CD14-positive monocyte (primary cell): ENCODE measurements around the gene ADSL. TPM values are rescaled to one million over a fixed set of nuclear protein-coding genes. Genes with fewer than 3 reads are reported as not detected.

Source experiments
- DNase-seq, 3 donors: peaks; one replicate each; pipeline ENCODE4 v3.0.0-alpha.2; 2011 to 2022
- H2AFZ ChIP-seq: 2 replicates; pipeline ENCODE4 v1.6.0; 2012; ENCODE audit warnings: mild to moderate bottlenecking, low read depth, low read length, inconsistent platforms; ENCODE audit not compliant: insufficient read depth, poor library complexity, severe bottlenecking
- H3K27ac ChIP-seq, 2 donors: 1 replicate in 1 of 2; 2 replicates in 1 of 2; pipeline ENCODE4 v1.5.1; 2012 to 2013; ENCODE audit warnings: low read length in 2 of 2, control low read depth in 1 of 2, inconsistent platforms in 1 of 2, low read depth in 1 of 2, mild to moderate bottlenecking in 1 of 2
- H3K27me3 ChIP-seq, 2 donors: one replicate each; pipeline versions ENCODE4 v1.6.0 to v1.6.1; 2011 to 2013; ENCODE audit warnings: low read length in 2 of 2; ENCODE audit not compliant: control insufficient read depth in 2 of 2, insufficient read depth in 2 of 2
- H3K36me3 ChIP-seq, 2 donors: replicated peaks in 1 of 2; 1 replicate in 1 of 2; 2 replicates in 1 of 2; pipeline versions ENCODE4 v1.5.1 to v1.6.1; 2012 to 2013; ENCODE audit warnings: low read length in 2 of 2, control low read depth in 1 of 2, inconsistent platforms in 1 of 2, mild to moderate bottlenecking in 1 of 2; ENCODE audit not compliant: insufficient read depth in 2 of 2, control insufficient read depth in 1 of 2
- H3K4me1 ChIP-seq, 2 donors: 1 replicate in 1 of 2; 2 replicates in 1 of 2; pipeline versions ENCODE4 v1.5.1 to v1.6.1; 2012 to 2013; ENCODE audit warnings: low read length in 2 of 2, control low read depth in 1 of 2, inconsistent platforms in 1 of 2, mild to moderate bottlenecking in 1 of 2, moderate library complexity in 1 of 2; ENCODE audit not compliant: insufficient read depth in 2 of 2, control insufficient read depth in 1 of 2
- H3K4me2 ChIP-seq: replicated peaks from 2 replicates; pipeline ENCODE3; 2012; ENCODE audit warnings: low read length, moderate library complexity, mild to moderate bottlenecking; ENCODE audit not compliant: poor library complexity, severe bottlenecking; ENCODE audit errors: extremely low read depth
- H3K4me3 ChIP-seq, 3 experiments: fragments of 200-600 bp in 1 of 3; sonication (generic) in 1 of 3; replicated peaks in 1 of 3; 1 replicate in 2 of 3; 2 replicates in 1 of 3; pipeline ENCODE4 v1.5.1; 2011 to 2013; ENCODE audit warnings: low read length in 3 of 3, mild to moderate bottlenecking in 3 of 3, control low read depth in 2 of 3, low read depth in 2 of 3, inconsistent platforms in 1 of 3, moderate library complexity in 1 of 3
- H3K79me2 ChIP-seq: 2 replicates; pipeline ENCODE4 v1.6.0; 2012; ENCODE audit warnings: mild to moderate bottlenecking, control low read depth, inconsistent platforms, low read length, moderate library complexity; ENCODE audit not compliant: insufficient read depth
- H3K9ac ChIP-seq: 2 replicates; pipeline ENCODE4 v1.6.0; 2017; ENCODE audit warnings: low read length, mild to moderate bottlenecking; ENCODE audit not compliant: insufficient read depth, poor library complexity, severe bottlenecking
- H3K9me3 ChIP-seq, 2 donors: replicated peaks in 1 of 2; 1 replicate in 1 of 2; 2 replicates in 1 of 2; pipeline versions ENCODE4 v1.5.1 to v1.6.1; 2012 to 2013; ENCODE audit warnings: low read length in 2 of 2, control low read depth in 1 of 2; ENCODE audit not compliant: control insufficient read depth in 1 of 2, insufficient read depth in 1 of 2
- H4K20me1 ChIP-seq: 2 replicates; pipeline ENCODE4 v1.6.0; 2012; ENCODE audit warnings: mild to moderate bottlenecking, low read length, control low read depth, moderate library complexity; ENCODE audit not compliant: insufficient read depth
- H3K27ac Mint-ChIP-seq, 7 donors: one replicate each; pipeline ENCODE4 v1.8.0; 2020; ENCODE audit warnings: mild to moderate bottlenecking in 7 of 7, mixed read lengths in 7 of 7, moderate library complexity in 6 of 7, inconsistent platforms in 2 of 7
- H3K27me3 Mint-ChIP-seq, 3 donors: one replicate each; pipeline ENCODE4 v1.8.0; 2021 to 2022; ENCODE audit warnings: low read depth in 3 of 3, mild to moderate bottlenecking in 3 of 3, mixed read lengths in 3 of 3, moderate library complexity in 3 of 3, inconsistent platforms in 1 of 3
- H3K36me3 Mint-ChIP-seq, 2 donors: one replicate each; pipeline ENCODE4 v1.8.0; 2020; ENCODE audit warnings: mixed read lengths in 2 of 2, inconsistent platforms in 1 of 2, mild to moderate bottlenecking in 1 of 2
- H3K4me1 Mint-ChIP-seq: one replicate; pipeline ENCODE4 v1.8.0; 2020; ENCODE audit warnings: mild to moderate bottlenecking, mixed read lengths
- H3K4me3 Mint-ChIP-seq, 2 donors: one replicate each; pipeline ENCODE4 v1.8.0; 2020; ENCODE audit warnings: mild to moderate bottlenecking in 2 of 2, mixed read lengths in 2 of 2, moderate library complexity in 1 of 2
- H3K9me3 Mint-ChIP-seq, 7 donors: one replicate each; pipeline ENCODE4 v1.8.0; 2020 to 2022; ENCODE audit warnings: mixed read lengths in 7 of 7, mild to moderate bottlenecking in 6 of 7, moderate library complexity in 6 of 7, inconsistent platforms in 2 of 7
- CTCF ChIP-seq: fragments of 200-600 bp; IDR thresholded peaks from one replicate; pipeline ENCODE4 v1.8.0; 2022; ENCODE audit warnings: antibody characterized with exemption, mild to moderate bottlenecking
- WGBS: methylation state at CpG from one replicate; pipeline ENCODE4 v1.1.5; 2013; ENCODE audit warnings: missing lambda C conversion rate; ENCODE audit not compliant: insufficient coverage; 5-methylcytosine and 5-hydroxymethylcytosine counted together
- intact Hi-C, 2 donors: fragments of 100-400 bp; cut with micrococcal nuclease; formaldehyde crosslinking; loops; one replicate each; pipeline versions ENCODE4 v1.15.0 to v1.15.1; 2023
- polyA plus RNA-seq, 3 donors: library from polyadenylated mRNA; depleted of rRNA in 1 of 3; unstranded in 2 of 3; stranded (reverse) in 1 of 3; fragments of 300-500 nt in 2 of 3; fragments of >200 nt in 1 of 3; fragmentation: Illumina TruSeq in 2 of 3; gene quantifications; 1 replicate in 2 of 3; 2 replicates in 1 of 3; pipeline ENCODE4 v1.2.3, GENCODE V29; 2012 to 2021

ADSL gene
- polyA plus RNA-seq, 3 donors, result 56.7 to 82.3 (median 65.1) TPM

DNA sequence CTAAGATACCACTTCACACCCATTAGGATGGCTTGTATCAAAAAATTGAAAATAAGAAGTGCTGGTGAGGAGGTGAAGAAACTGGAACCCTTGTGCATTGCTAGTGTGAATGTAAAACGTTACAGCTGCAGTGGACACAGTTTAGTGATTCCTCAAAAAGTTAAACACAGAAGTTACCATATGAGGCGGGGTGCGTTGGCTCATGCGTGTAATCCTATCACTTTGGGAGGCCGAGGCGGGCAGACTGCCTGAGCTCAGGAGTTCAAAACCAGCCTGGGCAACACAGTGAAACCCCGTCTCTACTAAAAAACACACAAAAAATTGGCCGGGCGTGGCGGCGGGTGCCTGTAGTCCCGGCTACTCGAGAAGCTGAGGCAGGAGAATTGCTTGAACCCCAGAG is 67.6 kb downstream of the ADSL start:
- no peak for TF ChIP-seq CTCF
- no peak overlapping the region for H3K9ac ChIP-seq
- H3K27ac ChIP-seq, result peak overlapping the region in 1 of 2 donors; percentile 77
- Mint-ChIP-seq H3K4me1 (peaks cover 51% of the 10 kb centered on the region), H3K4me3 (no peak overlapping the region), H3K27me3 (no peaks in the 10 kb centered on the region), H3K36me3 (peaks cover 62 to 86% of the 10 kb centered on the region in 2 donors), H3K27ac (peak overlapping the region; percentile 9 to 94 (median 82)), H3K9me3 (no peaks in the 10 kb centered on the region)
- 85% methylated on average over 11 of the region's 13 CpGs for WGBS
- peaks cover 77% of the 10 kb centered on the region for H3K79me2 ChIP-seq
- H4K20me1 ChIP-seq, result peaks cover 99% of the 10 kb centered on the region
- intact Hi-C loops, result no loop called here
- no peak overlapping the region for H2AFZ ChIP-seq
- H3K36me3 ChIP-seq, result peaks cover 73 to 82% of the 10 kb centered on the region in 2 donors
- H3K4me3 ChIP-seq, result no peak overlapping the region
- H3K4me1 ChIP-seq, result peaks cover 49 to 69% of the 10 kb centered on the region in 2 donors
- no peaks in the 10 kb centered on the region for H3K9me3 ChIP-seq
- no peak overlapping the region for H3K4me2 ChIP-seq
- no peaks in the 10 kb centered on the region for H3K27me3 ChIP-seq
- DNase-seq, result no peak

- H3K4me3 ChIP-seq, result no peak overlapping the region
- Mint-ChIP-seq H3K4me3 (no peak overlapping the region), H3K36me3 (peaks cover 58 to 83% of the 10 kb centered on the region in 2 donors)
Measured at GRCh38 chr22:40414311-40414710, 68.0 kb downstream of the ADSL start.

More at GRCh38 chr22:40414311-40414710, 68.0 kb downstream of the ADSL start:
- no peaks in the 10 kb centered on the region for H3K27me3 ChIP-seq
- Mint-ChIP-seq H3K27me3 (no peaks in the 10 kb centered on the region), H3K27ac (peak overlapping the region; percentile 9 to 94 (median 82)), H3K9me3 (no peaks in the 10 kb centered on the region), H3K4me1 (peaks cover 51% of the 10 kb centered on the region)
- H3K9me3 ChIP-seq, result no peaks in the 10 kb centered on the region
- H3K4me1 ChIP-seq, result peaks cover 49 to 69% of the 10 kb centered on the region in 2 donors
- H3K36me3 ChIP-seq, result peaks cover 73 to 82% of the 10 kb centered on the region in 2 donors
- H3K27ac ChIP-seq, result peak overlapping the region; percentile 49 to 77
- peaks cover 99% of the 10 kb centered on the region for H4K20me1 ChIP-seq
- H3K4me2 ChIP-seq, result no peak overlapping the region
- TF ChIP-seq CTCF, result no peak
- intact Hi-C loops, result no loop called here
- 100% methylated on average over 1 of the region's 3 CpGs for WGBS
- peaks cover 80% of the 10 kb centered on the region for H3K79me2 ChIP-seq
- DNase-seq, result no peak
- H2AFZ ChIP-seq, result no peak overlapping the region
- no peak overlapping the region for H3K9ac ChIP-seq
